Activated CD4-positive, CD25-positive, alpha-beta regulatory T cell treated with anti-CD3 and anti-CD28 coated beads, Interleukin-2, amount 50 U/mL, for 24 hours (primary cell): ENCODE results near the gene ANKRA2.
A peak's percentile ranks its signal among the peaks of the same experiment; 100 is the strongest.

Source experiments
- ATAC-seq, 2 donors: fragments of 150-1000 bp; cut with Tn5 transposase; one replicate each; pipeline ENCODE4 v1.10.0; 2021; ENCODE audit warnings: mild to moderate bottlenecking in 1 of 2, moderate library complexity in 1 of 2

The ANKRA2 gene

DNA sequence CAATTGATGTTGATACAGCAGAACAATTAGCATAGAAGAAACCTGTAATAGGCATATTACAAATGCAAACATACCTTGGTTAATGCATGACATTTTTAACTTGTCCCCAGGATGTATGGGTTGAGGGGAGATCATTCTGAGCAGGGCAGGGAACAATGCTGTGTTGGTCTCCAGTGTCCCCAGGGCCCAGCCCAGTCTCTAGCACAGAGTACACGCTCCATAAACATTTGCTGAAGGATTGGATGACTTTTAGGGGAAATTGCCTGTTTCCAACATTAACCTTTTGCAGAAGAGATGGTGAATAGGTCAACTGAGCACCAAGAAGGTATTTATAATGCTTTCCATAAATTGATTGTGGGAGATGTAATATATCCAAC is 20.0 kb downstream of the ANKRA2 start:
- no peak for ATAC-seq

DNA sequence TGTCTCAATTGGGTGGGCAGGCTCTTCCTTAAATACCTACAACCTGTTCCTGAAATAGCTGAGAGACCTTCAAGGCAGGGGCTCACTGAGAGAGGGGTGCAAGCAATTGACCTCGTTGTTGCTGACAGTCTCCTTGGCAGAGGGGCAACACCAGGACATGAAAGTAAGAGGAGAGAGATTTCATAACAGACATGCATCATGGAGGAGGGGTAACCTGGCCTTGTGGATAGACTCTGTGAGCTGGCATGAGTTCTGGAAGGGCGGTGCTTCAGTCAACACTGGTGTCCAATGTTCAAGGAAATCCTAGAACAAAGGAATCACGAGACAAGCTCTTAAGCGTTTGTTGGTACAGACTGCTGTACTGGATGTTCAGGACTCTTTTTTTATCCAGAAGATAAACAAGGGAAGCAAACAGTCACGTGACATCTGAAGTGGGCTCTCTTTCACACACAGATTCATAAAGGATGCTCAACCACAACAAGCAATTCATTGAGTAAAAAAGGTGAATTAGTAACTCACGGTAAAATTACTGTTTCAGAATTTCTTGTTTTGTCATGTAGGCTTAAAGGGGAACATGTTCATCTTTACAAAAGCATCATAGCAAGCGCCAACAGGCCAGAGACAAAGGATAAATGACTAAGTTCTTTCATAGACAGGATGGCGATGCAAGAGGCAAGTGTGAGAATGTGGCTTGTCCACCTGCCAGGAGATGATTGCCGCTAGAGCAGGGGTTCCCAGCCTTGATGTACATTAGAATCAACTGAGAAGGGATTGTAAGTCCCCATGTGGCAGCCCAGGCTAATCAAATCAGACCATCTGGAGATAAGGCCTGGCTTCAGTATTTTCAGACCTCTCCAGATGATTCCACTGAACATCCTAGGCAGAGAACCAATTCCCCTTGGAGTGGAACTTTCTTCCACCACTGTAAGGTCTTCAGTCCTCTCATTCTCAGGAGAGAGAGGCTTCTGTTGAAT is 20.7 kb downstream of the ANKRA2 start:
- ATAC-seq, result no peak

DNA sequence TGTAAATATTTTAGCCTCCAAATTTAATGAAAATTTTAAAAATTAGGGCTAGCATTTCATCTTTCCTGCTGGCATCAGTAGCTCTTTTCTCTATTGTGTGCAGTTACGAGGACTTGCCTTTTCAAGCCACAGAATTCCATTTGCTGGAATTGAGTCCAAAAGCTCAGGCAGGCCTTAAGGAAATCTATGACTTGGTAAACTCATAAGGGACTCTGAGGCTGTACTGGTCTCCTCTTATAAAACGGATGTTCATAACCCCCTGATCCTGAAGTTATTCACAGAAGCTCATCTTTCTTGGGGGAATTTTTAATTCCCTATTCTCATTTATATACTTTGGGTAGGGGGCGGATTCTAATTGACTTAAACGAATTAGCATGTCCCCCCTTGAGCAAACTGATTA is 23.4 kb downstream of the ANKRA2 start:
- ATAC-seq, result no peak

DNA sequence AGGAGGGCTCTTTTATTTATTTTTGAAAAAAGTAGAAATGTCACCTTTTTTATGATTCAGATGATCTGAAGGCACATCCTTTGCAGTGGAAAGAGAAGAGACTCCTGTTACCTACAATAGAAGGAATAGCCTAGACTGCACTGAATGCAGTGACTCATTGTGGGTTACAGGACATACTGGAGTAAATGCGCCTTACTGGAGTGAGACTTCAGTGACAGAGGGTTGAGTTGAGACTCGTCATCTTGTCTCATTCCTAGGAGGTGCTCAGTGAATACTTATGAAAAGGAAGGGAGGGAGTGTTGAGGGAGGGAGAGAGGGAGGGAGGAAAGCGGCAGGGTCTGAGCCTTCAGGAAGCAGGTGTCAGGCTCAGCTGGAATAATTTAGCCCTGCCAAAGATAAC is 25.2 kb downstream of the ANKRA2 start:
- no peak for ATAC-seq

DNA sequence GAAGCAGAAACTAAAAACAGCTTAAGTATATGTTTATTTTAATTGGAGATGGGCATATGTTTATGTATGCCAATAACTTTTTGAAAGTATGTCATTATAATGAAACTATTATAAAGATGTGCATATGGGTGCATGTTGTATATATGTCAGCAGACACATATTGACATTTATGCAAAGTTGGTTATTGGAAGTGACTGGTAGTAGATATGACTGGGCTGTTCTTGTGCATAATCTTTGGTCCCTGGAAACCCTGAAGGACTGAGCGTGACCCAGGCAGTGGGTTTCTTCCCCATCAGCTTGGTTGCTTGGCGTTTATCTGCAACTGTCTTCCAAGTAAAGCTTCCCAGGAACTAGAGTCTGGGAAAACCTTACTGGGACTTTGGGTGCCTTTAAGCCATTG is 25.7 kb downstream of the ANKRA2 start:
- no peak for ATAC-seq

DNA sequence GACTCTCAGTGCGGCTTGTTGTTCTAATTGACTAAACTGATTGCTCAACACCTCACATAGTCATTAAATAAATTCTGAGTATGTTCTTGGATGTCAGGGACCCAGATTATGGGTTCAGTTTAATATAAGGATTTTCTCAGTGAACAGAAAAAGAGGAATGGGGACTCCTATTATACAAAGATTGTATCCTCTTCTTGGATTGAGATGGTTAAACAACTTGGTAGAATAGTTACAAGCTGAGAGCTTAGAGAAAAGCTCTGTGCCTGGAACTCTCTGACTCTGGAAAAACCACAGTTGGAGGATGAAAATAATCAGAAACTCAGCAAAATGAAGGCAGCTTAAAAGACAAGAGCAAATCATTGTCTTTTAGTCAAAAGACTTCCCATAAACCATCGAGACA is 30.5 kb downstream of the ANKRA2 start:
- ATAC-seq, result no peak

DNA sequence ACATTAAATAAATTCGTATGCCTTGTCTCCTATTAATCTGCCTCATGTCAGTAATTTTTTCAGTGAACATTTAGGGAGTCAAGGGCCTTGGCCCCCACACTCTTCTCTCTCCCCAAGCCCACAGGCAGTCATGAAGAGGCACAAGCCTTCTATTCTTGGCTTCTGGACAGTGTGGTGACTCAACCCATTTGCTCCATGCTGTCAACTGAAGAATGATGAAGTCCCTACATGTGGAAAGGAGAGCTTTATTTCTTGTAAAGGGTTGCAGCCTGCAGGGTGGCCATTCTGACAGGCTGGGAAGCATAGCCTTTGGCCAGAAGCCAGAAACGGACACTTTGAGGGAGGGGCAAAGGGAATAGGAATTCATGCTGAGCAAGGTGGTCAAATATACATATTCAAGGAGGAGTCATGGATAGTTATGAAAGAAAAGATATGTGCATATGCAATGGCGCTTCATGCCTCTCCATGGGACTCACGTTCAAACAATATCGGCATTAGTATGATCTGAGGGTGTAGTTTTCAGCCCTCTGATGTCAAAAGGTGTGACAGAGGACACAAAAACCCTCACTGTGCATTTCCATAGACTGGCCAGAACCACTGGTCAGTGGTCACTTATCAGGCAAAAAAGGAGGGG is 31.3 kb downstream of the ANKRA2 start:
- no peak for ATAC-seq

DNA sequence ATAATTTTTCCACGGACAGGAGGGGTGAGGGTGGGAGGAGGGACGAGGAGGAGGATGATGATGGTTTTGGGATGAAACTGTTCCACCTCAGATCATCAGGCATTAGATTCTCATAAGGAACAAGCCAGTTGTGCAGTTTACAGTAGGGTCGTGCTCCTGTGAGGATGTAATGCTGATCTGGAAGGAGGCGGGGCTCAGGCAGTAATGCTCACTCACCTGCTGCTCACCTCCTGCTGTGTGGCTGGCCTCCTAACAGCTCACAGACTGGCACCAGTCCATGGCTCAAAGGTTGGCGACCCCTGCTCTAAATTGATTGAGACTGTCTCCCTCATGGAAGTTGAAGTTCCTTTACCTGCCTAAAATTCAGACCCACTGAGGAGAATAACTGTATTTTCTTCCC is 33.2 kb downstream of the ANKRA2 start:
- no peak for ATAC-seq

DNA sequence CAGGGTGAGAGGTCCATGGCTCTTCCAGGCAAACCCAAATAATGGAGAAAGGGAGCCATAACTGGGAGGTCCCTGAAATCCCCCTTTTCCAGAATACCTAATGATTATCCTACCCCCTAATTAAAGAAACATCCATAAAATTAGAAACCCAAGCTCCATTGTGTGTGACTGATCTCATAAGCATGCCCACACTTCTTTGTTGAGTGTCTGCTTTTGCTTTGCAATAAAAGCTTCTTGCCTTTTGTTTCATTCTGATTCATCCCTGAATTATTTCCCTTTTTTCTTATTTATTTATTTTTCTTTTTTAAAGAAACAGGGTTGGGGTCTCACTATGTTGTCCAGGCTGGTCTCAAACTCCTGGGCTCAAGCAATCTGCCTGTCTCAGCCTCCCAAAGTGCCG is 34.1 kb downstream of the ANKRA2 start:
- ATAC-seq, result no peak

DNA sequence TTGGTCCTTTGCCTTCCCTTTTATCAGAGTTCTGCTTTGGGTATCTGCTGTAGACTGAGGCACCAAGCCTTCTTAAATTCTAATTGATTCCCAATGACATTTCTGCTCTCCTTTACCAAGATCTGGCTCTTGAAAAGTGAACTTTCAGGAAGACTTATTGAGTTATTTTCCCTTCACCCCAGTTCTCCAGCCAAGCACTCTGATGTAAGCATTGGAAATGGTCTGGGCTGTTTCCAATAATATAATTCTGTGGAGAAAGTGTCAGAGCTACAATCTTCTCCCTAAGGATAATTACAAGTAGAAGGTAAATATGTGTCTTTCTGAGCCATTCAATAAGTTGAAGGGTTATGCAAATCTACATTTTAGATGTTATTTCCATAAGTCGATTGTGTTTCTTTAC is 36.4 kb downstream of the ANKRA2 start:
- no peak for ATAC-seq

DNA sequence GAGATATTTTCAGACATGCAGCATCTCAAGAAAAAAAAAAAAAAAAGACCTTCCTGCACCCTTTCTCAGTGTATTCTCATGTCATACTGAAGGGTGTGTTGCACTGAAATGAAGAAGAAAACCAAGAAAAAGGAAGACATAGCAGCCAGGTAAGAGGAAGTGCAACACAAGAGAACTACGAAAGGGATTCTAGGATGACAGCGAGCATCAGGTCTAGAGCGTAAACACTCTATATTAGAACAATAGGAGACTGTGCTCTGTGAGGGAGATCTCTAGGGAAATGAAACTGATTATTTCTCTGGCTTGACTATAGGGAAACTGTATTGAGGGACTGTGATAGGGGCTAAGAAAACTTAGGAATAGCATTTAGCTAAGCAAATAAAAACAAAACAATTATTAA is 37.2 kb downstream of the ANKRA2 start:
- no peak for ATAC-seq

DNA sequence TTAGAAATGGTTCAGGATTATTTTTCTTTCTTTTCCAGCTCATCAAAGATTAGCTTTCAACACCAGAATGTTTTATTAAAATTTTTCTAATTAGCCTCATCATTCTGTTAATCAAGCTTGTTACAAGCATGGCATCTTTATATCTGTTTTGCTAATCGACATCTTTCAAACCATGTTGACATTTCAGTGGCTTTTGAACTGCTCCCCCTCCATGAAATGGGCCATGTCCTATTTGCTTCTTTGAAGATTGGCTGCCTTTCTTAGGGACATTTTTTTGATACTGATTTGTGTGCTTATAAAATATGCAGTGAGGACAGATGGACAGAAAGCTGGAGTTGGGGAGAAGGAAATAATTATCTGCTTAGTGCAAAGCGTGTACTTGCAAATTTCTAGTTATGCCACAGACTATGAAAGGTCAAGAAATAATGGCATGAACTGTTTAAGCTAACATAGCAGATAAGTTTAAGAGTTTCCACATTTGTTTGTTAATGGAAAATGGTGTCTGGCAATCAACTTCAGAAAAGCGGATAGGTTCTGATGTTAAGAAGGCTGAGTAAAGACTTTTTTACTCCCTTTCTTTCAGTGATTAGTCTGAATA is 39.7 kb downstream of the ANKRA2 start:
- ATAC-seq, result no peak

DNA sequence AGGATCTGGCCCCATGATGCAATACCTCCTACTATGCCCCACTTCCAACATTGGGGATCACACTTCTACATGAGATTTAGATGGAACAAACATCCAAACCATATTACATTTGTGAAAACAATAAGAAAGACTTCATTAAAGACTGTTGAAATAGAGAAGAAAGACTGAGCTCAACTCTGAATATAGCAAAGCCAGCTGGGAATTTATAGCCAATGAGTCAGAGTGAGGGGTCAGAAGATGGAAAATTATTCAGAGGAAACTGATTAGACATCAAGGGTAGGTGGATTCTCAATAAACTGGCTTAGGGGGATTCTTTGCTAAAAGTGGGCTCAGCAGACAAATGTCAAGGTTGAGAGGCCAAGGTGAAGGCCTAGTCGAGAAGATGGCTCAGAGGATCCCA is 41.6 kb downstream of the ANKRA2 start:
- no peak for ATAC-seq

DNA sequence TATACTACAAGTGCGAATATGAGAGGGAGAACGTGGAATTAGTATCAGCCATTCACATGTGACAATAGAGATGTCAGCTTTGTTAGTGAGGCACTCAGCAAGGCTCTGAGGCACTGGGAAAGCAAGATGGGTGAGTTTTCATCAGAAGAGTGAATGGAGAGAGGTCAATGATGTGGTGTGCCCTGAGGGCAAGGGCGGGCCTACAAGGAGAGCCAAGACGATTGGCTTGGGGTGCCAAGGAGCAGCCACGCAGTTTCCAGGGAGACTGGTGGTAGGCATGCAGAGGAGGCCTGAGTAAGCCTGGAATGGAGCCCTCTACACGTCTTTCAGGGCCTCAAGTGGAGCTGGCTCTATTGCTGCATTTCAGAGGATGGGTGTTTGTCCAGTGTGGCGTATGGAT is 42.5 kb downstream of the ANKRA2 start:
- ATAC-seq, result no peak

DNA sequence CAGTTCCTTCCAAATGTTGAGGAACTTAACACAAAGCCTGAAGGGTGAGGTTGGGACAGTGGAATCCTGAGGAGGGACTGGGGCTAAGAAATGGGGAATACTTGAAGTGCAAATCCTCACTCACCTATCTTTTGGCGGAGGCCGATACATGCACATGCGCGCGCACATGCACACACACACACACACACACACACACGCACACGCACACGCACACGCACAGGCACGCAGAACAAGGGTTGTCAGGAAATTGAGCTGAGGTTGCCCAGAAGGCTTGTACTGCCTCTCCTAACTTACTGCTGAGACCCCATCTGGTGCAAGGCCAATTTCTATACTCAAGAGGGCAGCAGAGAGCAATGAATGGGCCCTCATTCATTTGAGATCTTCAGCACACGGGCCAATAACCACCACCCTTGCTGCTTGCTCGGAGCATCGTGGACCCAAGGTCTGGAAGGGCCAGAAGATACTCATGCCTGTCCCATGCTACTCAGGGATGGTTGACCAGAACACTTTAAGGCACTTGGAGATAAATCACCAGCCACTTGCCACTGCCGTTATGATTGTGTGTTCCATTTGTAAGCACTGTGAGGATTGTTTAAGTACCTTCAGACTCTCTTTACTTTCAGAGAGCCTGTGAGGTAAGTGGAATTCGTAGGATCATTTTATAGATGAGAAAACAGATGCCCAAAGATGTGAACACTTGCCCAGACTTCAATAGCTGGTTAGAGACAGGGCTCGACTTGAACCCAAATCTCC is 45.7 kb downstream of the ANKRA2 start:
- ATAC-seq, result peak; percentile 92 to 96

DNA sequence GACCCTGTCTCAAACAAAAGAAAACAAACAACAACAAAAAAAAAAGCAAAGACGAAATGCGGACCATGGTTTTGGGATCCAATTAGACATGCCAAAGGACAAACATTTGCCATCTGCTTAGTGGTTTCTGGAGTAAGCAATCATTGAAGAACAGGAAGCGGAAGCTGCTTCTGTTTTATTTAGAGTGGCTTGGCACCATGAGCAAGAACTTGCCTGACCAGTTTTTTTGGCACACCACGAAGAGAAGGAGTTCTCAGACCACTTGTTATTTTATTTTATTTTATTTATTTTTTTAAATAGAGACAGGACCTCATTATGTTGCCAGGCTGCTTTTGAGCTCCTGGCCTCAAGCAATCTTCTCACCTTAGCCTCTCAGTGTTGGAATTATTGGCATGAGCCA is 50.2 kb downstream of the ANKRA2 start:
- no peak for ATAC-seq

DNA sequence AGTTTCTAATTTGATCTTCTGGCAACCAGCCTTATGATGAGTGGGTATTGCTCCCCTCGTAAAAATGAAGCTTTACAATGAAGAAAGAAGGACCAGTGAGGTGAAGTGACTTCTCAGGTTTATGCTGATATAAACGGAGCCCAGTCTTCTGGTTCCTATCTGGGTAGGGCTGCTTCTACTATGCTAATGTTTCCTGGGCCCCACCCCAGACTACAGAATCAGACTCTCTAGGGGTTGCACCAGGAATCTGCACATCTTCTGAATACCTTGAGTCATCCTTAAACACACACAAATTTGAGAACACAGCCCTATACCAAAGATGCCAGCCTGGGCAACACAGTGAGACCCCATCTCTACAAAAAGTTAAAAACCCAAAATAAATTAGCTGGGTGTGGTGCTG is 51.0 kb downstream of the ANKRA2 start:
- ATAC-seq, result no peak

DNA sequence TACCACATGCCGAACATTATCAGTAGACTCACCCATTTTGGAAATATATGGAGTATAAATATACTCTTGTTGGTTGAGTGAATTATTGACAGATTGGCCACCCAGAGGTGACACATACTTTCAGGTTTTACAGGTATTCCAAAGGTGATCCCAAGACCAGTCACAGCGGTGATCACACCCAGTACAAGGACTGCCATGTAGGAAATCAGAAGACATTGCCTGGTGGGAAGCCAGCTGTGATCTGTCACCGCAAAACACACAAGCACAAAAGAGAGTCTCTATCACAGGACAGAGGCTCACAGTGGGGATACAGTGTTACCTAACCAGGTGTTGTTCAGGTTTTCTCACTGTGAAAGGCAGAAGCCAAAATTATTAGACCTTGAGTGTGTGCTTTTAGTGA is 51.4 kb downstream of the ANKRA2 start:
- ATAC-seq, result no peak

DNA sequence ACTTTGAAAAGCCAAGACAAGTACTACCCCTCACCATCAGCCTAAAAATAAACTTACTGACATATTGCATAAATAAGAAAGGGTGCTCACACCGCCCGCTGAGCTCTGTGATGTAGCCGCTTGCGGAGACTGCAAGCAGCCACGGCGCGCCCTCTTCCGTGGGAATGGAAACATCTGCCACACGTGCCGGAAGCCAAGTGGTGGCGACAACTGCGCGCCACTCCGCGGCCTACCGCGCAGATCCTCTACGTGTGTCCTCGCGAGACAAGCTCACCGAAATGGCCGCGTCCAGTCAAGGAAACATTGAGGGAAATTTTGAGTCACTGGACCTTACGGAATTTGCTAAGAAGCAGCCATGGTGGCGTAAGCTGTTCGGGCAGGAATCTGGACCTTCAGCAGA is 56.9 kb downstream of the ANKRA2 start:
- peak; percentile 56 to 60 for ATAC-seq

DNA sequence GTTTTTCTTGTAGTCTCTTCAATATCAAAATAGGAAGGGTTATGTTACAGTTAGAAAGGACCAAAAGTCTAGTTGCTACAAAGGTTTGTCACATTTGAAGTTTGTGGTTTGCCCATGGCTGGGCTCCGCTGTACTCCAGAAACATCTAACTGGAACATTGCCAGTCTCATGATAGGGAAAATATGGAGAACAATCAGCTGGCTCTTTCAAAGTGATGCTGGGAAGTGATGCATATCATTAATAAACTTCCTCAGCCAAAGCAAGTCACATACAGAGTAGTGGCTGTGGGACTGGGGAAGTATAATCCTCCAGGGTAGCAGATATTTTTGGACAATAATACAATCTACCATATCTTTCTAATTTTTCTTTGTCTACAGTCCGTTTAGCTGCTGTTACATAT is 58.4 kb downstream of the ANKRA2 start:
- ATAC-seq, result no peak

DNA sequence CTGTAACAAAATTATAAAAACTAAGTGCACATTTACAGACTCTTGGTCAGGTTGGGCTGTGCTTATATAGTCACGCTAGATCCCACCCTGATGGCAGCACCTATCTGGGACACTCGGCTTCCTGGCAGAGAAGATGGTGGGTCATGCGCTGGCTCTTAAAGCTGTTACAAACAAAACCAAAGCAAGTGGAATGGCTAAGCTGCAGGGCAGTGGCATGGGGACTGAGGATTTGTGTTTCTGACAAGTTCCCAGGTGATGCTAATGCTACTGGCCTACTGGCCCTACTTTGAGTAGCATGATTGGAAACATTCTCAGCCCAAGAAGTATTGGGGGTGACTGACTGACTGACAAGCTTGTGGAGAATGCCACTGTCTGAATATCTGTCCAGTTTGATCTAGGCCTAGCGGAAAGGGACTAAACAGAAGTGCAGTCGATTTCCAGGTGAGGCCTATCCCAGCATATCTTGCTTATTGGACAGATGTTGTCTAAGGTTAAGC is 58.9 kb downstream of the ANKRA2 start:
- no peak for ATAC-seq
